ENCODE measurements around the gene PSMA6.
A peak's percentile ranks its signal among the peaks of the same experiment; 100 is the strongest.

The PSMA6 gene

GRCh38 chr14:35326375-35326774 lies 34.2 kb downstream of the PSMA6 start:
- DNase-seq (ENCODE audit: low spot score), result no peak
- CTCF ChIA-PET, result interaction anchor here (0.6 kb wide), 1 partner anchor 431 kb away, joined by 3 read pairs; no protein-coding TSS in a partner anchor
- POLR2A ChIA-PET (ENCODE audit: low non-redundant PET), result no interaction called here
- no peak overlapping the region for H3K27ac ChIP-seq
- TF ChIP-seq CTCF (conservative IDR thresholded peaks at IDR 0.05; ENCODE audit: low read depth), result no peak

GRCh38 chr14:35331605-35332516 lies 39.7 kb downstream of the PSMA6 start:
- no peak for TF ChIP-seq CTCF (conservative IDR thresholded peaks at IDR 0.05; ENCODE audit: low read depth)
- POLR2A ChIA-PET (ENCODE audit: low non-redundant PET), result no interaction called here
- CTCF ChIA-PET, result interaction anchor here (0.6 to 0.7 kb wide), 2 partner anchors 11 to 130 kb away, joined by 3 read pairs; no protein-coding TSS in a partner anchor
- DNase-seq (ENCODE audit: low spot score), result peak; percentile 84
- H3K27ac ChIP-seq, result peak overlapping the region; percentile 97

GRCh38 chr14:35332517-35333263 lies 40.5 kb downstream of the PSMA6 start:
- no peak for DNase-seq (ENCODE audit: low spot score)
- CTCF ChIA-PET, result interaction anchor here (0.6 to 1.2 kb wide), 2 partner anchors 12 to 103 kb away, joined by 3 to 4 read pairs; no protein-coding TSS in a partner anchor
- POLR2A ChIA-PET (ENCODE audit: low non-redundant PET), result interaction anchor here (0.8 to 0.9 kb wide), 2 partner anchors 37 to 71 kb away, joined by 3 read pairs; no protein-coding TSS in a partner anchor
- TF ChIP-seq CTCF (conservative IDR thresholded peaks at IDR 0.05; ENCODE audit: low read depth), result no peak
- H3K27ac ChIP-seq, result peak overlapping the region; percentile 97

GRCh38 chr14:35333264-35333730 lies 41.1 kb downstream of the PSMA6 start:
- ChIA-PET CTCF (interaction anchor here (1.2 kb wide), 1 partner anchor 104 kb away, joined by 4 read pairs; no protein-coding TSS in a partner anchor), POLR2A (ENCODE audit: low non-redundant PET) (interaction anchor here (0.8 to 0.9 kb wide), 2 partner anchors 37 to 70 kb away, joined by 3 read pairs; no protein-coding TSS in a partner anchor)
- peak overlapping the region; percentile 97 for H3K27ac ChIP-seq
- no peak for TF ChIP-seq CTCF (conservative IDR thresholded peaks at IDR 0.05; ENCODE audit: low read depth)
- no peak for DNase-seq (ENCODE audit: low spot score)

- ChIA-PET POLR2A (ENCODE audit: low non-redundant PET) (no interaction called here), CTCF (interaction anchor here (0.6 to 1.2 kb wide), 2 partner anchors 104 to 147 kb away, joined by 3 to 4 read pairs; no protein-coding TSS in a partner anchor)
- DNase-seq (ENCODE audit: low spot score), result no peak
- H3K27ac ChIP-seq, result peak overlapping the region; percentile 97
- no peak for TF ChIP-seq CTCF (conservative IDR thresholded peaks at IDR 0.05; ENCODE audit: low read depth)
Observed at GRCh38 chr14:35333797-35334743, 41.9 kb downstream of the PSMA6 start.
